HG03095 (cell line): Measurements from ENCODE around the gene SEC14L5.
"Not testable (repeated sequence)": the region's sequence is repeated elsewhere in the genome, so short reads cannot be mapped to it uniquely, and the experiment has no call there.

Experiments used
- ATAC-seq: cut with Tn5 transposase; IDR thresholded peaks from one replicate; pipeline ENCODE4 v1.9.1; 2021; ENCODE audit warnings: moderate library complexity; ENCODE audit not compliant: unreplicated experiment

Gene SEC14L5

DNA sequence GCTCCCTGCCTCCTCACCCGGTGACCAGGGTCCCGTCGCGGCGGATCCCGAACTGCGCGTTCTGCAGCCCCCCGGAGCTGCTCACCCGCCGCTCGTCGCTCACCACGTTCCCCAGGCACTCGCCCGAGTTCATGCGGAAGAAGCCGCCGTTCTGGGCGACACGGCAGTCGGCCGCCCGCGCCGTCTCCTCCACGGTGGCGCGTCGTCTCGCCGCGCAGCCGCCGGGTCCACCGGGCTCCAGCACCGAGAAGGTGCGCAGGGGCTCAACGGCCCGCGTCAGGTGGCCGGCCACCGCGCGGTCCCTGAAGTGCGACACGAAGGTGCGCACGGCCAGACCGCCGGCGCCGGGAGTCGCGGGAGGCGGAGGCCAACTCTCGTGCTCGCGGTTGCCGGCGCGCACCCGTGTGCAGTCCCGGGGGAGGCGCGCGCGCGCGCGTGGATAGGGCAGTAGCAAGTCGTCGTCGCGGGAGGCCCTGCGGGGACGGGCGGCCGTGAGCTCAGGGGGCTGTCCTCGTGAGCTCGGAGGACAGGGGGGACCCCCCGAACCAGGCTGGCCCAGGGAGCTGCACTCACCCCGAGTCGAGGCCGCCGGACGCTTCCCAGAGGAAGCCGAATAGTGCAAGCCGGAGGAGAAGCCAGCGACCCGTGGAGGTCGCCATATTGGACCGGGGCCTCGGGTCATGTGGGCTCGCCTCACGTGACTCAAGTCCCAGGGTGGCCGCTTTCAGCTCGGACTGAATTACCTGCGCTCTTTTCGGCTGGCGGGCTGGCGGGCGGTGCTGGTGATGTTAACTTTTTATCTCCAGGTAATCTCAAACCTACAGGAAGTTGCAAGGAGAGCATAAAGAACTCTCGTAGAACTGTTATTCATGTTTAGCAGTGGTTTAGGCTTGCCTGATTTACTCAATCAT is 75.4 kb downstream of the SEC14L5 start, which contains the start of gene NAGPA:
TSS of gene NAGPA (minus strand) at position 680 of the 911 bp plus-strand sequence. CDS start at position 659, 21 bp downstream.
- peak; percentile 84 for ATAC-seq

DNA sequence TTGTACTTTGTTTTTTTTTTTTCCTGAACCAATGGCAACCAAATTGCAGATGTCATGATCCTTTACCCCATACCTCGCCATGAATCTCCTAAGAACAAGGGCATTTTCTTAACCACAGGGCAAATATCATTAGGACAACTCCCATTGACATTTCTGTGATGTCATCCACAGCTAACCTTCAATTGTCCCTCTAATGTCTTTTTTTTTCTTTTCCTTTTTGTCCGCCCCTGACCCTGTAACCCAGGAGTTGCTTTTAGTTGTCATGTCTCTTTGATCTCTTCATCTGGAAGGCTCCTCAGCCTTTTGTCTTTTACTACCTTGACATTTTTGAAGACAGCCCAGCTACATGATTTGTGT is 76.0 kb downstream of the SEC14L5 start:
- no peak for ATAC-seq

DNA sequence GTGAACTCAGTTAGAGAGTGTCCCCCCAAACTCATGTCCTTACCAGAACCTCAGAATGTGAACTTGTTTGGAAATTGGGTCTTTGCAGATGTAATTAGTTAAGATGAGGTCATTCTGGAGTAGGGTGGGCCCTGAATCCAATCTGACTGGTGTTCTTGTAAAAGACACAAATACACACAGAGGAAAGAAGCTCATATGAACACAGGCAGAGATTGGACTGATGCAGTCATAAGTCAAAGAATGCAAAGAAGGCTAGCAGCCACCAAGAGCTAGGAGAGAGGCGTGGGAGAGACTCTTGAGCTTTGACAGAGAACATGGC is 77.7 kb downstream of the SEC14L5 start:
- no peak for ATAC-seq

DNA sequence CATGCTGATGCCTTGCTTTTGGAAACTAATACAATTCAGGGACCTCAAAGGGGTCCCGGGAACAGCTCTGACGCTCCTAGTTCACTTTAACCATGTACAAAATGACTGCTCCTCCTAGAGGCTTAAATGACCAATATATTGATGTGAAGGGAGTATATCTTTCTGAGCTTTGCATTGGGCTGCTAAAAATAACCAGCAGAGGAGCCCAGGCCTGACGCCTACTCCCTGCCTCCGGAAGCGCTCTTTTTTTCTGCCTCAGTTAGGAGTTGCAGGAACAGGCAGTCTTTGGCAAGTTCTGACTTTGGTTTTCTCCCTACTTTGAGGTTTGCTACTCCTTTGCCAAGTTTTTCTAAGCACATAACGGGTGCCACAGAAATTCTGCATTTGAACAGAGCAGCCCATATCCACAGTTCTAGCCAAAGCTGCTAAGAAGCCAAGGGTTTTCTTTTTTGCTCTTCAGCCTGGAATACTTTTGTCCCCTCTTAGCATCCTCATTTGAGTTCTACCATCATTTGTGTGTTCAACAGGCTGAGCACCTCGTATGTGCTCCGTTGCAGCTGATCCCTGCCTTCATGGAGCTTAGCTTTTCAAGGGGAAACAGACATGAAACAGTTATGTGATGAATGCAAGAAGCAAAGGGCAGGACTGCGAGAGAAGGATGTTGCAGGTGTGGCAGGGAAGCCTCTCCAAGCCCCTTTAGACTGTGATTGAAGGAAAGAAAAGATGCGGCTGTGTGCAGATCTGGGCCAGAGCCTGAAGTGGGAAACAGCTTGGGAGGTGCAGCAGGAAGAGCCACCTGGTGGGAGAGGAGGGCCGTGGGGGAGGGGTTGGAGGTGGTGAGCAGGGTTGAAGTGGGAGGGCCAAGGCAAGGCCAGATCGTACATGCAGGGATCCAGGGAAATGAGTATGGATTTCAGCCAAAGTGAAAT is 78.4 kb downstream of the SEC14L5 start:
- no peak for ATAC-seq

DNA sequence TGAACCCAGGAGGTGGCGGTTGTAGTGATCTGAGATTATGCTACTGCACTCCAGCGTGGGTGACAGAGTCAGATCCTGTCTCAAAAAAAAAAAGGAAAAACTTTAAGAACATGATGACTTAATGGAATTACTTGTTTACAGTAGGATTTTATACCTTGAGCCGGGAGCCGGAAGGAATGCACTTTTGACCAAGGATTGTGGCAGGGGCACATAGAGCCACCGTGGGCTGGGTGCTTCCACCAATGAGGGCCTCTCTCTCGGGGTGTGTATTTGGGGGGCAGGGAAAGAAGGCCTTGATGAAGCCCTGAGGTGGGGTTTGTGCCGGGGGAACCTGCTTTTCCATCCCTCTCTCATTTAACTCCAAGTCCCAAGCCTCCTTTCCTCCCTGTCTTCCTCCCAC is 82.3 kb downstream of the SEC14L5 start:
- ATAC-seq = no peak

DNA sequence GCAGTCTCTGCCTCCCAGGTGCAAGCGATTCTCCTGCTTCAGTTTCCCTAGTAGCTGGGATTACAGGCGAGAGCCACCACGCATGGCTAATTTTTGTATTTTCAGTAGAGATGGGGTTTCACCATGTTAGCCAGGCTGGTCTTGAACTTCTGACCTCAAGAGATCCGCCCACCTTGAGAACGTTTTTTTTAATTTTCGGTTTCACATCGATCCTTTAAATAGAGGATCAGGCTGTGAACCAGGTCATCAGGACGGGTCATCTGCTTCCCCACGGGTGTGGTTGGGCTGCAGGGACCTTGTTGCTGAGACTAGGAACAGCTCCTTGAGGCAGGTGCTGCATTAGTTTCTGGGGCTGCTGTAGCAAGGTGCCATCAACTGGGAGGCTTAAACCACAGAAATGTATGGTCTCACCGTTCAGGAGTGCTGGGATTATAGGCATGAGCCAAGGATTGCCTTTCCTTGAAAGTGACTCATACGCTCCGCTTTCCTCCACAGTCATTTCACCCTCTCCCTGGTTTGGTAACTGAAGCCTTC is 83.5 kb downstream of the SEC14L5 start:
- peak; percentile 78 for ATAC-seq

DNA sequence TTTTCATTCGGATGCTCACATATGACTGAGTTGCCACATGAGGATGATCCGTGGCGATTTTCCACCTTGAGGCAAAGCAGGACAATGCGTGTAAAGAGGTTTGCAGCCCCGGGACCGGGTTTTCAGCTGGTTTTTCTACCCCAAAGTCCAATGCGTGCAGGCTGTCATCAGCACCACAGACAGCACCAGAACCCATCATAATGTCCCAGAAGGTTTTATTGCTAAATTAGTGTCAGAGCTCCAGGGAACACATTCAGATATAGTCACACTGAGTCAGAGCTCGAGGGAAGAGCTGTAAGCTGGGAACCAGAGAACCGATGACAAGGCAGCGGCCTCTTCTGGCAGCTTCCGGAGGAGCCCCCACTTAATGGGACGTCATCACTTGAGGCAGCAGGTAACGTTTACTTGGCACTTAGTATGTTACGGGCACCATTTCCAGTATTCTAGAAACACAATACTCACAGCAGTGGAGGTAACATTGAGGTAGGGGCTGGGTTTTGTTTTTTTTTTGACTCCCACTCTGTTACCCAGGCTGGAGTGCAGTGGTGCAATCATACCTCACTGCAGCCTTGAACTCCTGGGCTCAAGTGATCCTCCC is 84.5 kb downstream of the SEC14L5 start:
- no peak for ATAC-seq

DNA sequence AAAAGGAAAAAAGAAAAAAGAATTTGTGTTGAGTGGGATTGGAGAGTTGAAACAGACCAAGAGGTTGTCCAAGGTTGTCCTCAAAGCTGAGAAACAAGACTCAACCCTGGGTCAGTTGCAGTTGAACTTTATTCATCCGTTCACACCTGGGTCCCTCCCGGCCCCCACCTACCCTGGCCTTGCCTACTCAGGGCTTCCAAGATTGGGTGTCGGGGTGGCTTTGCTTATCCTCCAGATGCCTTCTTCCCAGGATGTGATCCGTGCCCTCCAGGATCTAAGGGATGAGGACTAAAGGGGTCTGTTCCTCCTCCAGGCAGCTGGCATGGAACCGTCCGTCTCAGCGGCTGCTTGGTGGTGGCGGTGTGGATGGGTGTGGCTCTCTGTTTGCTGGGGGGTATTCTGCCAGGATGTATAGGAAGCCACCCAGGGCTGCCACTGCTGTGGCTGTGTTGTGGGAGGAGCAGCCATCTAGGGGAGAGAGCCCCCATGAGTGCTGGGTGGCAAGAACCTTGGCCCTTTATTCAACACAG is 85.9 kb downstream of the SEC14L5 start:
- ATAC-seq = no peak

DNA sequence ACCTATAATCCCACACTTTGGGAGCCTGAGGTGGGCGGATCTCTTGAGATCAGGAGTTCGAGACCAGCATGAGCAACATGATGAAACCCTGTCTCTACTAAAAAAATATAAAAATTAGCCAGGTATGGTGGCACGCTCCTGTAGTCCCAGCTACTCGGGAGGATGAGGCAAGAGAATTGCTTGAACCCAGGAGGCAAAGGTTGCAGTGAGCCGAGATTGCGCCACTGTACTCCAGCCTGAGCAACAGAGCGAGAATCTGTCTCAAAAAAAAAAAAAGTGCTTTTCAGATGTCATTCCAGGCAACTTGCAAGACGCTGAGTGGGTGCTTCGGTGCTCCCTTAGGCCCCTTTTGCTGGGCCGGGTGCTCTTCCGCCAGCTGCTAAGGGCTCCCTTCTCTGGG is 86.5 kb downstream of the SEC14L5 start:
- ATAC-seq = not testable (repeated sequence)

DNA sequence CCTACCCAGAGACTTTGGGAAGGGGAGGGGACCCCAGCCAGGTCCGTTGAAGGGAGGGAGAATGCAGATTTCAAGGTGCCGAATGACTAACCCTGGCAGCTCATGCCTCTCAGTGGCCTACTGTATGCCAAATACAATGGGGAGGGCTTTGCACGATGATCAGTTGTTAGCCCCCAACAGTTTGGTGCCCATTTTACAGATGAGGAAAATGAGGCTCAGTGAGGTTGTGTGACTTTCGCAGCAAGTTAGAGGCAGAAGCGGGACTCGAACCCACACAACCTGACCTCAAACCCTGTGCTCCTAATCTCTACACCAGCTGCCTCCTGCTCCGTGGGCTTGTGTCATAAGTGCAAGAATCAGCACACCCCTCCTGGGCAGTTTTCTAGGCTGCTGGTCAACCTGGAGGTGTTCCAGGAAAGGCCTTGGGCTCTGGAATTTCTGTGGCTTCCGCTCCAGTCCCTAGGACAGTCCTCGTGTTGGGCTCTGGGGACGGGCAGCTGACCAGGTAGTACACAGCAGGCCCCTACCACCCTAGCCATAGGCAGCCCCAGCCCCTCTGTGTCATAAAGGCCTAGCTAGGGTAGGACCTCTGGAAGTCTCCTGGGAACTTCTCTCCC is 87.5 kb downstream of the SEC14L5 start:
- no peak for ATAC-seq

DNA sequence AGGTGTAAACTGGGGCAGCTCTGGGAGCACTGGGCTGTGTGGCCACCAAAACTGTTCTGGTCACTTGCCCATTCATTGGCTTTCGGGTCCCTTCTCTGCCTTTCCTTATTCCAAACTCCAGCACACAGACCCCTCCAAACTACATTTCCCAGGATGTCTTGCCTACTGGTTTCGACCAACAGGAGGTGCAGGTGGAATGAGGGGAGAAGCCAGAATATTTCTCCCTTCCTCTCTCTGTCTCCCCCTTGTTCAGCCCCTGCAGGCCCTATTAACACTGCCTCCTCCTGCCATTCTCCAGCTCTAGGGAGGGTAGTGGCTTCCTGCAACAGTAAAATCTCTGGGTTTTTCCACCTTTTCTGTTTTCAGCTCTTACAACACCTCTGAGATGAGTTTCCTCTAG is 88.8 kb downstream of the SEC14L5 start:
- ATAC-seq = no peak

DNA sequence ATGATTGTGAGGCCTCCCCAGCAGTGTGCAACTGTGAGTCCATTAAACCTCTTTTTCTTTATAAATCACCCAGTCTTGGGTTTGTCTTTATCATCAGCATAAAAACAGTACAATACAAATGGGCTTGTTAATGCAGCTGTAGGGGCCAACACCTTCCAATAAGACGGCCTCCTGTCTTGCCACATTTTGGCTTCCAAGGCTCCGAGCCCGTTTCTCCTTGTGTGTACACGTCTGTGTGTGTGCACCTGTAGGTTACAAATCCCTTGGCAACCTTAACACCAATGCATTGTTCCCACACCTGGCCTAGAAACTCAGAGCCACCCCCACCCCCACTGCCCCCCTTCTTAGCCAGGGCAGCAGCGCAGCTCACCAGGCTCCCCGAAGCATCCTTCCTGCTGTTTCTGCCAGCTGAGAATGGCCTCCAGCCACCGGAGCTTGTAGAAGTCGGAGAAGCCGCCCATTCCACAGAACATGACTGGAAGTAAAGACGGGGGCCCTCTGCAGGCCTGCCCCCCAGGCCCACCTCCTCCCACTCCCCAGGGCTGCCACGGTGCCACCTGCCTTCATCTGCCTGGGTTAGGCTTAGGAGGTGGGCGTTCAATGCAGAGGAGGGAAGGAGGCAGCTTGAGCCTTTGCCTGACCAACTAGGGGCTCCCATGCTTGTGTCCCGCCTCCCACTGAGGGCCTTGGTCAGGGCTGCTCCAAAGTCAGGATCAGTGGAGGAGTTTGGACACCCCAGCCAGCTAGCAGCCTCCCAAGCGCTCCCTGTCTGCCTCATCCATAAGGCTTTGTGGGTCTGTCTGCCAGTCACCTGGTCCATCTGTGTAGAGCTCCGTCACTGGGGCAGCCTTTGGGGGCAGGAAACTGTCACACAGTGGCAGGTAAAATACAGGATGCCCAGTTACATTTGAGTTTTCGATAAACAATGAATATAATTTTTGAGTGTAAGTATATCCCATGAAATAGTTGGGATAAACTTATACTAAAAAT is 97.0 kb downstream of the SEC14L5 start:
- no peak for ATAC-seq

DNA sequence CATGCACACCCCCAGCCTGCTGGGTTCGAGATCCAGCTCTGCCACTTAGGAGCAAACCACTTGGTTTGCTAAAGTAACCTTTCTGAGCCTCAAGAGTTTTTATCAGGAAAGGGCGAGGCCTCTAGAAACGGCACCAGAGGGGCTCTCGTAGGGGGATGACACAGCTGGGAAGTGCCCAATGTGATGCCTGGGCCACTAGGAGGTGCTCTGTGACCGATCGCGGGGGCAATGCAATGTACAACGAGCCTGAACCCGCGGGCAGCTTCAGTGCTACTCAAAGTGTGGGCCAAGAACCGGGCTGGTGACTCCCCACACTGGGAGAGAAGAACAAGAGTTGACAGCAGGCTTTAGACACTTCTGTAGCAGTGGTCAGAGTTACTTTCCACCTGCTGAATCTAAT is 98.2 kb downstream of the SEC14L5 start:
- ATAC-seq = no peak

DNA sequence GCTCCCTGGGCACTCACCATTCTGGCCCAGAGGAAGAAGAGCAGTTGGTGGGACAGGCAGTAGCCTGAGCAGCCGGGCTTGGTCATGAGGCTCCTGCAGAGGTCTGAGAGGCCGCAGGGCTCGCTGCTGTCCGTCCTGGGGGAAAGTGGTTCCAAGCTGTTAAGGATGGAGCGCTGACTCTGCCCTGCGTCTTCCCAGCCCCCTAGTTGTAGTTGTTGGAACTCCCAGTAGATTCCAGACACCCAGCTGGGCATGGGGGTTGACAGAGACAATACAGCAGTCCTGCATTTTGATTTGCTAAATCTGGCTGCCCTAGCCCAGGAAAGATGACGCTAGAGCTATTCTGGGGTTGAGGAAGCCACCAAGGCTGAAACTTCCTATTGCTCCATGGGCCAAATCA is 100.3 kb downstream of the SEC14L5 start:
- ATAC-seq = no peak

DNA sequence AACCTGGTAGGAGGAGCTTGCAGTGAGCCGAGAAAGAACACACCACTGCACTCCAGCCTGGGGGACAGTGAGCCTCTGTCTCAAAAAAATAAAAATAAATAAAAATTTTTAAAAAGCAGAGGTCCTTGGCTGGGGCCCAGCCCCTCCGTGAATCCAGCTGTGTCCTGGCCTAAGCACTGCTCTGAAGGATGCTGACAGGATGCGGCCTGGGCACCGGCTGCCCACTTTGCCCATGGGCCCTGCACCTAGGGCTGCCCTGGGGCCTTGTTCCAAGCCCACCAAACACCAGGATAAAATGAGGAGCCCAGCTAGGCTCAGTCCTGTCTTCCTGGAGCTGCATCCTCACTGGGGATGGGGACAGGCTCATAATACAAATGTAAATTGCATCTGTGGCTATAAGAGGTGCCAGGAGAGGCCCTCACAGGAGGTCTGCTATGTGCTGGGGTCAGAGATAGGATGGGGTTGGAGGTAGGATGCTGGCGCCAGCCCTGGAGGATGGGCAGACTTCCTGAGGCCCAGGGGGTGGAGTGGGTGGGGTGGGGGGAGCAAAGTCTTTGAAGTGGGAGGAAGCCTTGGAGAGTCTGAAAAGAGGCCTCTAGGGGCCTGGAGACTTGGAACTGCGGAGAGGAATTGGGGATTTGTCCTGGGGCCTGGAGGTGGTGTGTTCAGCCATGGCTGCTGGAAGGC is 101.4 kb downstream of the SEC14L5 start:
- no peak for ATAC-seq

DNA sequence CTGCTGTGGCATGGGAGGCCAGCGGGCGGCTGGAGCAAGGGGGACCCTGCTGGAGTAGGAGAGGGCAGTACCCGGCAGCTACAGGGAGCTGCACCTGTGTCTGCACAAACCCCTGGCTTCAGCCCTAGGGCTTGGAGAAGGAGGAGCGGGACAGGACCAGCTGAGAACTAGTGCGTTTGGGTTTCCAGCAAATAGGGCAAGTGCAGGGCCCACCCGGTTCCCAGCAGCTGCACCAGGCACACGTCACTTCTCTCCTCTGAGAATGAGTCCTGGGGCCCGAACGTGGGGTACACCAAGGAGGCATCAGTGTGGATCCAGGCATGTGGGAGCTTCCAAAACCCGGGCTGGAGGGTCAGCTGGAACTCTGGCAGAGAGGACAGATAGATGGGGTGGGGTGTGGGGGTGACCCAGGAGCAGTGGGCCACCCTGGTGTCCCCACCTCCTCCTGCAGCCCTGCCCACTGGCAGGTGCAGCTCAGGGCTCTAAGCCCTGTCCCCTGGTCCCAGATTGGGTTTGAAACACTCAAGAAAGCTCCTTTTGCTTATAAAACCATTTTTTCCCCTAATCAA is 102.0 kb downstream of the SEC14L5 start:
- no peak for ATAC-seq

DNA sequence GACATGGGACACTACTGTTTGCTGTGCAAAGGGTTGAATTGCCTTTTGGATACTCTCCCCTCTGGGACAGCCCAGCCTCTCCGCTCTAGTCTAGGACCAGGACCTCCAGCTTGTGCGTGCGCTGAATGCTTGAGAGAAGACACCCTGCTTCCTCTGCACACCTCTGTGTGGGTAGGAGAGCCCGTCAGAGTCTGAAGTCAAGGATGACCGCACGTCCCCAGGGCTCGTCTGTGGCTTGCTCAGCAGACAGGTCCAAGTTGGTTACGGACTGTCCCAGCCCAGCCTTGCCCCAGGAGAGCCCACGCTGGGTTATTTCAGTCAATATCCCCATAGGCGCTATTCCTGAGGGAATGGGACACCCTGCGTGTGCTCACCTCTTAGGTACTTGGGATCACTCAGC is 103.9 kb downstream of the SEC14L5 start:
- ATAC-seq = peak; percentile 82
